IMR-90 (cell line): Measurements from ENCODE around the gene S100Z.

Source experiments
- BHLHE40 ChIP-seq: fragments of 150-350 bp; IDR thresholded peaks from 2 replicates; pipeline ENCODE4 v1.6.1; 2016; ENCODE audit warnings: mild to moderate bottlenecking, low read depth, low read length
- CEBPB ChIP-seq: IDR thresholded peaks from 2 replicates; pipeline ENCODE4 v1.6.1; 2012; ENCODE audit warnings: low read depth, low read length, improper control_type of control experiment
- CTCF ChIP-seq: conservative IDR thresholded peaks from 2 replicates; pipeline ENCODE4 v1.5.1; 2012; ENCODE audit warnings: mild to moderate bottlenecking, low read depth, low read length, improper control_type of control experiment
- FOS ChIP-seq: fragments of 150-350 bp; IDR thresholded peaks from 2 replicates; pipeline ENCODE4 v1.6.1; 2016; ENCODE audit warnings: low read depth, low read length
- MAFK ChIP-seq: IDR thresholded peaks from 2 replicates; pipeline ENCODE4 v1.6.1; 2012; ENCODE audit warnings: low read depth, low read length, improper control_type of control experiment
- MAZ ChIP-seq: IDR thresholded peaks from 2 replicates; pipeline ENCODE4 v1.6.1; 2012; ENCODE audit warnings: low read depth, mild to moderate bottlenecking, low read length, improper control_type of control experiment, moderate library complexity, borderline replicate concordance
- MXI1 ChIP-seq: IDR thresholded peaks from 2 replicates; pipeline ENCODE4 v1.6.1; 2012; ENCODE audit warnings: low read depth, mild to moderate bottlenecking, low read length, moderate library complexity, borderline replicate concordance
- NFE2L2 ChIP-seq: fragments of 150-350 bp; IDR thresholded peaks from 2 replicates; pipeline ENCODE4 v1.6.1; 2016; ENCODE audit warnings: low read depth, mild to moderate bottlenecking, low read length
- POLR2A ChIP-seq: IDR thresholded peaks from 2 replicates; pipeline ENCODE4 v1.6.1; 2012; ENCODE audit warnings: mild to moderate bottlenecking, low read depth, low read length
- RAD21 ChIP-seq: IDR thresholded peaks from 2 replicates; pipeline ENCODE4 v1.6.1; 2012; ENCODE audit warnings: low read length, improper control_type of control experiment
- RCOR1 ChIP-seq: IDR thresholded peaks from 2 replicates; pipeline ENCODE4 v1.6.1; 2012; ENCODE audit warnings: mild to moderate bottlenecking, low read length, improper control_type of control experiment; ENCODE audit not compliant: insufficient replicate concordance
- RFX5 ChIP-seq: IDR thresholded peaks from 2 replicates; pipeline ENCODE4 v1.8.0; 2012; ENCODE audit warnings: low read depth, mild to moderate bottlenecking, low read length, moderate library complexity
- SMC3 ChIP-seq: fragments of 150-350 bp; IDR thresholded peaks from 2 replicates; pipeline ENCODE4 v1.6.1; 2016; ENCODE audit warnings: low read depth, mild to moderate bottlenecking, antibody characterized with exemption, low read length, moderate library complexity
- USF2 ChIP-seq: fragments of 150-350 bp; IDR thresholded peaks from 2 replicates; pipeline ENCODE4 v1.6.1; 2017; ENCODE audit warnings: mild to moderate bottlenecking, antibody characterized with exemption, low read length, low read depth

GRCh38 chr5:76867038-76867437 lies 17.2 kb downstream of the S100Z start:
- TF ChIP-seq CTCF (no peak), RFX5 (no peak), POLR2A (no peak), RCOR1 (no peak), RAD21 (no peak), USF2 (no peak), SMC3 (no peak), MXI1 (no peak), MAZ (no peak), FOS (no peak), BHLHE40 (no peak), NFE2L2 (no peak), MAFK (no peak), CEBPB (no peak)
